Natural killer cell treated with Interleukin-12 subunit alpha and Interleukin-12 subunit beta and Interleukin-15 and Interleukin-18, amount 100 ng/mL, for 72 hours (primary cell): ENCODE measurements around the gene LCE7A. TPM values are rescaled to one million over a fixed set of nuclear protein-coding genes. Genes with fewer than 3 reads are reported as not detected.

Experiments used
- ATAC-seq, 2 donors: fragments of 150-1000 bp; cut with Tn5 transposase in 1 of 2; sonication (Bioruptor Pico), chemical (Tn5 transposase) in 1 of 2; 2 replicates each; pipeline ENCODE4 v1.10.0; 2021
- DNase-seq: peaks from one replicate; pipeline ENCODE4 v3.0.0; 2022; ENCODE audit warnings: low spot score
- H3K27ac Mint-ChIP-seq, 2 donors: 1 replicate in 1 of 2; 2 replicates in 1 of 2; pipeline ENCODE4 v1.8.0; 2022; ENCODE audit warnings: mixed read lengths in 2 of 2, mild to moderate bottlenecking in 1 of 2, moderate library complexity in 1 of 2
- H3K27me3 Mint-ChIP-seq, 2 donors: 1 replicate in 1 of 2; 2 replicates in 1 of 2; pipeline ENCODE4 v1.8.0; 2022; ENCODE audit warnings: mixed read lengths in 2 of 2
- H3K36me3 Mint-ChIP-seq: one replicate; pipeline ENCODE4 v1.8.0; 2022; ENCODE audit warnings: mixed read lengths
- H3K4me1 Mint-ChIP-seq, 2 donors: 1 replicate in 1 of 2; 2 replicates in 1 of 2; pipeline ENCODE4 v1.8.0; 2022; ENCODE audit warnings: low read depth in 2 of 2, mixed read lengths in 2 of 2, mild to moderate bottlenecking in 1 of 2
- H3K4me3 Mint-ChIP-seq: one replicate; pipeline ENCODE4 v1.8.0; 2022; ENCODE audit warnings: mixed read lengths
- H3K9me3 Mint-ChIP-seq: 2 replicates; pipeline ENCODE4 v1.8.0; 2022; ENCODE audit warnings: mixed read lengths
- total RNA-seq, 2 donors: library from RNA; stranded (reverse); gene quantifications; one replicate each; pipeline ENCODE4 v1.2.3, GENCODE V29; 2022

LCE7A gene
- total RNA-seq, 2 donors from 2014 or later, result not detected

GRCh38 chr1:152869808-152870419, 10.1 kb downstream of the LCE7A start:
- Mint-ChIP-seq H3K4me1 (no peaks in the 10 kb centered on the region), H3K27ac (no peak overlapping the region), H3K27me3 (peaks cover 5 to 10% of the 10 kb centered on the region in 2 donors), H3K4me3 (no peak overlapping the region), H3K36me3 (no peaks in the 10 kb centered on the region), H3K9me3 (no peaks in the 10 kb centered on the region)
- ATAC-seq (peak; percentile 53 to 77), DNase-seq (peak; percentile 68)

GRCh38 chr1:152870831-152871730, 11.3 kb downstream of the LCE7A start:
- DNase-seq (no peak), ATAC-seq (no peak)
- Mint-ChIP-seq H3K27me3 (peaks cover 10 to 19% of the 10 kb centered on the region in 2 donors), H3K36me3 (no peaks in the 10 kb centered on the region), H3K27ac (no peak overlapping the region), H3K4me3 (no peak overlapping the region), H3K4me1 (no peaks in the 10 kb centered on the region), H3K9me3 (no peaks in the 10 kb centered on the region)

GRCh38 chr1:152871731-152872126, 11.9 kb downstream of the LCE7A start:
- Mint-ChIP-seq H3K4me3 (no peak overlapping the region), H3K27ac (no peak overlapping the region), H3K9me3 (no peaks in the 10 kb centered on the region), H3K36me3 (no peaks in the 10 kb centered on the region), H3K27me3 (peaks cover 13 to 19% of the 10 kb centered on the region in 2 donors), H3K4me1 (no peaks in the 10 kb centered on the region)
- DNase-seq, result no peak
- ATAC-seq, result no peak

- H3K27me3 Mint-ChIP-seq, result peaks cover 21 to 31% of the 10 kb centered on the region in 2 donors
- ATAC-seq (no peak), DNase-seq (no peak)
- no peak overlapping the region for H3K4me3 Mint-ChIP-seq
- no peaks in the 10 kb centered on the region for H3K9me3 Mint-ChIP-seq
- H3K27ac Mint-ChIP-seq, result no peak overlapping the region
- H3K36me3 Mint-ChIP-seq, result no peaks in the 10 kb centered on the region
- H3K4me1 Mint-ChIP-seq, result no peaks in the 10 kb centered on the region
Observed at GRCh38 chr1:152873495-152873894, 13.7 kb downstream of the LCE7A start.

GRCh38 chr1:152876827-152877226, 17.0 kb downstream of the LCE7A start:
- Mint-ChIP-seq H3K27me3 (peaks cover 22 to 28% of the 10 kb centered on the region in 2 donors), H3K36me3 (no peaks in the 10 kb centered on the region), H3K9me3 (no peaks in the 10 kb centered on the region), H3K4me3 (no peak overlapping the region), H3K4me1 (no peaks in the 10 kb centered on the region), H3K27ac (no peak overlapping the region)
- ATAC-seq, result no peak
- DNase-seq, result no peak

GRCh38 chr1:152878042-152878441, 18.2 kb downstream of the LCE7A start, which contains the start of gene SMCP:
SMCP (plus strand) TSS chr1:152878322; CDS start chr1:152884423, 6,101 bp downstream.
- Mint-ChIP-seq H3K9me3 (no peaks in the 10 kb centered on the region), H3K36me3 (no peaks in the 10 kb centered on the region), H3K27ac (no peak within 1 kb of the TSS), H3K27me3 (peaks cover 22 to 27% of the 10 kb centered on the region in 2 donors), H3K4me3 (no peak within 1 kb of the TSS), H3K4me1 (no peaks in the 10 kb centered on the region)
- DNase-seq (no peak), ATAC-seq (no peak)

GRCh38 chr1:152879559-152880198, 19.9 kb downstream of the LCE7A start:
- no peak for DNase-seq
- no peak for ATAC-seq
- peaks cover 25 to 27% of the 10 kb centered on the region in 2 donors for H3K27me3 Mint-ChIP-seq
- H3K9me3 Mint-ChIP-seq, result no peaks in the 10 kb centered on the region
- no peak overlapping the region for H3K27ac Mint-ChIP-seq
- no peak overlapping the region for H3K4me3 Mint-ChIP-seq
- no peaks in the 10 kb centered on the region for H3K4me1 Mint-ChIP-seq
- H3K36me3 Mint-ChIP-seq, result no peaks in the 10 kb centered on the region

- Mint-ChIP-seq H3K36me3 (no peaks in the 10 kb centered on the region), H3K27me3 (peaks cover 21% of the 10 kb centered on the region in 2 donors), H3K4me3 (no peak overlapping the region), H3K27ac (no peak overlapping the region), H3K4me1 (no peaks in the 10 kb centered on the region), H3K9me3 (no peaks in the 10 kb centered on the region)
- DNase-seq (no peak), ATAC-seq (no peak)
Observed at GRCh38 chr1:152880316-152880715, 20.5 kb downstream of the LCE7A start.

- H3K27me3 Mint-ChIP-seq, result peaks cover 16 to 24% of the 10 kb centered on the region in 2 donors
- no peak overlapping the region for H3K27ac Mint-ChIP-seq
- H3K4me1 Mint-ChIP-seq, result no peaks in the 10 kb centered on the region
- ATAC-seq (no peak), DNase-seq (no peak)
- no peak overlapping the region for H3K4me3 Mint-ChIP-seq
- H3K36me3 Mint-ChIP-seq, result no peaks in the 10 kb centered on the region
- no peaks in the 10 kb centered on the region for H3K9me3 Mint-ChIP-seq
Observed at GRCh38 chr1:152880907-152881306, 21.1 kb downstream of the LCE7A start.

- no peaks in the 10 kb centered on the region for H3K4me1 Mint-ChIP-seq
Observed at GRCh38 chr1:152884085-152884484, 24.3 kb downstream of the LCE7A start.

GRCh38 chr1:152884506-152884905, 24.7 kb downstream of the LCE7A start:
- Mint-ChIP-seq H3K27ac (no peak overlapping the region), H3K27me3 (peaks cover 9 to 15% of the 10 kb centered on the region in 2 donors), H3K4me3 (no peak overlapping the region), H3K36me3 (no peaks in the 10 kb centered on the region), H3K9me3 (no peaks in the 10 kb centered on the region), H3K4me1 (no peaks in the 10 kb centered on the region)
- DNase-seq (no peak), ATAC-seq (no peak)

More at GRCh38 chr1:152884085-152884484, 24.3 kb downstream of the LCE7A start:
- DNase-seq, result no peak
- Mint-ChIP-seq H3K9me3 (no peaks in the 10 kb centered on the region), H3K27ac (no peak overlapping the region), H3K27me3 (peaks cover 8 to 15% of the 10 kb centered on the region in 2 donors), H3K36me3 (no peaks in the 10 kb centered on the region), H3K4me3 (no peak overlapping the region)
- ATAC-seq, result no peak

GRCh38 chr1:152884966-152885624, 25.3 kb downstream of the LCE7A start:
- Mint-ChIP-seq H3K4me3 (no peak overlapping the region), H3K36me3 (no peaks in the 10 kb centered on the region), H3K4me1 (no peaks in the 10 kb centered on the region), H3K27me3 (peaks cover 14 to 17% of the 10 kb centered on the region in 2 donors), H3K9me3 (no peaks in the 10 kb centered on the region), H3K27ac (no peak overlapping the region)
- ATAC-seq (no peak), DNase-seq (no peak)

GRCh38 chr1:152886085-152886484, 26.3 kb downstream of the LCE7A start:
- no peaks in the 10 kb centered on the region for H3K36me3 Mint-ChIP-seq
- ATAC-seq (no peak), DNase-seq (no peak)
- no peaks in the 10 kb centered on the region for H3K9me3 Mint-ChIP-seq
- H3K27me3 Mint-ChIP-seq, result peaks cover 16 to 20% of the 10 kb centered on the region in 2 donors
- H3K4me3 Mint-ChIP-seq, result no peak overlapping the region
- no peak overlapping the region for H3K27ac Mint-ChIP-seq
- H3K4me1 Mint-ChIP-seq, result no peaks in the 10 kb centered on the region
